Left lobe of liver (tissue), 2 donors: ENCODE results near the gene LRIF1. TPM values are rescaled to one million over a fixed set of nuclear protein-coding genes. Genes with fewer than 3 reads are reported as not detected.
"Not testable (repeated sequence)": the region's sequence is repeated elsewhere in the genome, so short reads cannot be mapped to it uniquely, and the experiment has no call there.

Experiments used
- ATAC-seq: fragments of 200-7000 bp; cut with Tn5 transposase; one replicate; pipeline ENCODE4 v1.9.1; 2020; ENCODE audit warnings: mild to moderate bottlenecking, moderate library complexity
- DNase-seq: peaks from one replicate; pipeline ENCODE4 v3.0.0-alpha.2; 2020; ENCODE audit warnings: low spot score
- total RNA-seq: library from RNA; stranded (reverse); gene quantifications from one replicate; pipeline ENCODE4 v1.2.1, GENCODE V29; 2021
- donor health status: DM: no; HTN: no; CAD: no; lungs with moderate emphysema.
- donor health status: DM: no; HTN: yes; CAD: no.

The LRIF1 gene, protein sequence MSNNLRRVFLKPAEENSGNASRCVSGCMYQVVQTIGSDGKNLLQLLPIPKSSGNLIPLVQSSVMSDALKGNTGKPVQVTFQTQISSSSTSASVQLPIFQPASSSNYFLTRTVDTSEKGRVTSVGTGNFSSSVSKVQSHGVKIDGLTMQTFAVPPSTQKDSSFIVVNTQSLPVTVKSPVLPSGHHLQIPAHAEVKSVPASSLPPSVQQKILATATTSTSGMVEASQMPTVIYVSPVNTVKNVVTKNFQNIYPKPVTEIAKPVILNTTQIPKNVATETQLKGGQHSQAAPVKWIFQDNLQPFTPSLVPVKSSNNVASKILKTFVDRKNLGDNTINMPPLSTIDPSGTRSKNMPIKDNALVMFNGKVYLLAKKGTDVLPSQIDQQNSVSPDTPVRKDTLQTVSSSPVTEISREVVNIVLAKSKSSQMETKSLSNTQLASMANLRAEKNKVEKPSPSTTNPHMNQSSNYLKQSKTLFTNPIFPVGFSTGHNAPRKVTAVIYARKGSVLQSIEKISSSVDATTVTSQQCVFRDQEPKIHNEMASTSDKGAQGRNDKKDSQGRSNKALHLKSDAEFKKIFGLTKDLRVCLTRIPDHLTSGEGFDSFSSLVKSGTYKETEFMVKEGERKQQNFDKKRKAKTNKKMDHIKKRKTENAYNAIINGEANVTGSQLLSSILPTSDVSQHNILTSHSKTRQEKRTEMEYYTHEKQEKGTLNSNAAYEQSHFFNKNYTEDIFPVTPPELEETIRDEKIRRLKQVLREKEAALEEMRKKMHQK
- total RNA-seq, result 4.0 TPM

DNA sequence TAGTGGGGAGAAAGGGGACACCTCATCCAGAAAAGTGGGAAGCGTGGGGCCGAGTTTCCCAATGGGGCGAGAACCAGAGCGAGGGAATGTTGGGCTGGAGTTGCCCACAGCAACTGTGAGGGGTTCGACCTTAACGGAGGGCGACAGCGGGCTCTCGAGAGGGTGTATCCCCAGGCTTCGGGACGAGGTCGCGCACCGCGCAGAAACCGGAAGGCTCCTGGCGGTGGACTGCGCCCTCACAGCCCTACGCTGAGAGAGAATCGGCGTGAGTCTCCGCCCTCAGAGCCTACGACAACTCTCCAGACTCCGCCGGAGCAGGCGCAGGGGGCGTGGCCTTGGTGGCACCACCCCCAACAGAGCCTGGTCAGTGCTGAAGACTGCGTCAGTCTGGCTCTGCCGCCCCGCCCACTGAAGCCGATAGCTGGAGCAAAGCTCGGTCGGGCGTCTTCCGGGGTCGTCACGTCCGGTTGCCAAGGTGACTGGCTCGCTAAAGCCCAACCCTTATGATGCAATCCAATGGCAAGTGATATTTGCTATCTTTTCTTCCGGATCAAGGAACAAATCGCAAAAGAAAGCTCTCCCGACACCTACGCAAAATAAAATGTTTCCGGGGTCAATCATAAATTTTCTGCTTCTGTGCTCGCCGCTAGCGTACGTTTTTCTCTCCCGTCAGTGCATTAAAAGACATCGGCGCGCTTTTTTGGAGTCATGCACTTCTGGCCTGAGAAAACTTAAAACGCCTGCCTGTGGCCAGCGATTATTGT lies at the start of gene LRIF1:
TSS of gene LRIF1 (minus strand) at position 232 of the 764 bp plus-strand sequence. CDS start 234 bp downstream, outside the sequence.
- ATAC-seq, result peak; percentile 98
- DNase-seq, result peak; percentile 100

DNA sequence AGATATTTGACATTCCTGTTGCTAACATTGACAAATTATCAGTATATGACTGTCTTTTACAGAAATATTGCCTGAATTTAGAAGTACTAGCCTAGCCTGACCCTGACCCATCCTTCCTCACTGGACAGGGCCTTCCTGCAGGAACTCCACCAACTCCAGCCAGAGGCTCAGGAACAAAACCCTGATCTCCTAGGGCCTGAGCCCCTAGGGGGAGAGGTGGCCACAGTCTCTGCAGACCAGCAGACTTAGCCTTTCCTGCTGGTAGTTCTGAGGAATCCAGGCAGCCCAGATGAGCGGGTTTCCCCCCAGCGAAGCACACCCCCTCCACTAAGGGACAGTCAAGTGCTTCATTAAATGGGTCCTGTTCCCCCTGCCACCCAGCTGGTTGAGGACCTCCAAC lies 44.3 kb upstream of the LRIF1 start:
- DNase-seq, result no peak
- no peak for ATAC-seq

DNA sequence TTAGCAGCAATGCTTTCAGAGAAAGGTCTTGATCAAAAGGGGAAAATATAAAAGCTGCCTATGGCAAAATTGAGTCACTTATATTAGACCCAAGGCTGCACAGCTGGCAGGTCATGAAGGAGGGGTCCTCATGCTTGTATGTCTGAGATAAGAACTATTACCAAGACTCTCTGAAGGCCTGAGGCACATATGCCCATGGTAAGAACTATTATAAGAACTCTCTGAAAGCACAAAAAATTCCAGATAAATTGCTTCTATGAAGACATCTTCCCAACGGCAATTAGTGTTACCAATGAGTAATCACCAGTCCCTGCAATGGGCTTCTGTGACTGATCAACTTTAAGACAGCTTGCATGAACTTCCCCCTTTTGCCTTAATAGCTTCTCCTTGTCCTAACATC lies 42.8 kb upstream of the LRIF1 start:
- ATAC-seq (no peak), DNase-seq (no peak)

DNA sequence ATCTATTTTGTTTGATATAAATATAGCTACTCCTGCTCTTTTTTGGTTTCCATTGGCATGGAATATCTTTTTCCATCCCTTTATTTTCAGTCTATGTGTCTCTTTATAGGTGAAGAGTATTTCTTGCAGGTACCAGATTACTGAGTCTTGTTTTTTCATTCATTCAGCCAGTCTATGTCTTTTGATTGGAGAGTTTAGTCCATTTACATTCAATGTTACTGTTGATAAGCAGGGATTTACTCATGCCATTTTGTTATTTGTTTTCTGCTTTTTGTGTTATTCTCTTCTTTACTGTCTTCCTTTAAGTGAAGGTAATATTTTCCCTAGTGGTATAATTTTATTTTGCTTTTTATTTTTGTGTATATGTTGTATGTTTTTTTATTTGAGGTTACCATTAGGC lies 35.9 kb upstream of the LRIF1 start:
- ATAC-seq, DNase-seq: not testable (repeated sequence)

DNA sequence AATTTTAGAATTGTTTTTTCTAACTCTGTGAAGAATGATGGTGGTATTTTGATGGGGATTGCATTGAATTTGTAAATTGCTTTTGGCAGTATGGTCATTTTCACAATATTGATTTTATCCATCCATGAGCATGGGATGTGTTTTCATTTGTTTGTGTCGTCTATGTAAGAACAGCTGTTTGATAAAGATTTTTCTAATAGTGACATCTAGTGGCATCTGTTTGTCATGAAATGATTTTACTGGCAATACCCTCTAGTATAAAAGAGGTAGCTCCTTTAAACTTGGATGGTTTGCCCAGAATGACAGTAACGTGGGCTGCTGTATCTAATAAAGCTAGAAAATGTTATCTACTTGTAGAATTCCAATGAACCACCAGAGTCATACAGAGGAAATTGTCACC lies 28.6 kb upstream of the LRIF1 start:
- DNase-seq, result not testable (repeated sequence)
- peak; percentile 64 for ATAC-seq

DNA sequence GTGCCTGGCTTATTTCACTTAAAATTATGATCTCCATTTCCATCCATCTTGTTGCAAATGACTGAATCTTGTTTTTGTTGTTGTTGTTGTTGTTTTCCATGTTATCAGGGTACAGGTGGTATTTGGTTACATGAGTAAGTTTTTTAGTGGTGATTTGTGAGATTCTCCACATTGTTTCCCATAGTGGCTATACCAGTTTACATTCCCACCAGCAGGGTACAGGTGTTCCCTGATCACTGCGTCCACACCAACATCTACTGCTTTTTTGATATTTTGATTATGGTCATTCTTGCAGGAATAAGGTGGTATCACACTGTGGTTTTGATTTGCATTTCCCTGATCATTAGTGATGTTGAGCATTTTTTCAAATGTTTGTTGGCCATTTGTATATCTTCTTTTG lies 27.6 kb upstream of the LRIF1 start:
- DNase-seq, ATAC-seq: not testable (repeated sequence)

DNA sequence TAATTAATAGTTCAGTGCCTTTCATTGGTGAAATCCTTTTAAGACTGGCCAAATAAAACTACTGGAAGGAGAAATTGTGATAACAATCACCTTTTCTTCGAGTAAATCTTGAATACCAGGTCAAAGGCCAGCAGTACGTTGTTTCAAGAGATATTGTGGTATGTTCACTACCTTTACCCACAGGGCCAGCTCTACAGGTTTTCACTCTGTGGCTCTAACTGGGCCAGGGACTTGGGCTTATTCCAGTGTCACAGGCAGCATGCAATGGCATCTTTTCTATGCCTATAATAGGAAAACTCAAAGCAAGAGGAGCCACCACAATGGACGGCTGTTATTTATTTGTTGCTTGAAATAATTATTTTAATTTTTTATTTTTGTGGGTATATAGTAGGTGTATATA lies 26.8 kb upstream of the LRIF1 start:
- ATAC-seq (no peak), DNase-seq (no peak)

DNA sequence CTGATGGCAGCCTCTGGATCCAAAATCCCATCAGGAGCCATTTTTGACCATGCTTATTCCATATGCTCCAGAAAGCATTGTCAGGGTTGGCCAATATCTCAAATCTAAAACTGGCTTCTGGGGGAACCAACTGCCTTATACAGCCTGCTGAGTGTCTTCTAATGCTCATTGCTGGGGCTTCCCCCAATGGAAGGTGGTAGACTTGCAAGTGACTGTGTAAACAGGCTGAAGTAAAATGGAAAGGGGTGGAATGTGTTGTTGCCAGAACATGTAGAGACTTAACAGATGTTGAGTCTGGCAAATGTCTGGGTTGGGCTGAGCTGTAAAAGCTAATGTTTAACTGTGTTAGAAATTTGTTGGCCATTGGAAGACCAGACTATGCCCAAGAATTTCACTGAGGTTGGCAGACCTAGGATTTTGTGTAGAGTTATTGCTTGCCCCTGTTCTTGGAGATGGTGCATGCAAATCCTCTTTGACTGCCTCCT lies 22.7 kb upstream of the LRIF1 start:
- DNase-seq (no peak), ATAC-seq (no peak)

DNA sequence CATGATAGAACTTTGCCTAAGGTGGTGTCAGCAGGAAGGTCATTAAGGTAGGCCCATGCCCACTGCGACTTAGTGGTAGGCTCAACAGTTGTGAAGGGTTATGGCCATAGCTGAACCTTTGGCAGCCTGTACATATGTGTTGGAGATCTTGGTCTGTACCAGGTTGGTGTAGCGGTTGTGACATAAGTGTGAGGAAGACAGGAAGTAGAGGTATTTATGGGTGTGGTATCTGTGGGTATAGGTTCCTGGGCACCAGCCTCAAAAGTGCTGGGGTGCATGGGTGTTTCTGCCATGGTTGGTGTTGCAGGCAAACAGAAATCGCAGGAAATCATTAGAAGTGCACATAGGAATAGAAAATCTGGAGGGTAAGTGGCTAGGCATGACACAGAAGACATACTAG lies 18.6 kb upstream of the LRIF1 start:
- DNase-seq (no peak), ATAC-seq (no peak)

DNA sequence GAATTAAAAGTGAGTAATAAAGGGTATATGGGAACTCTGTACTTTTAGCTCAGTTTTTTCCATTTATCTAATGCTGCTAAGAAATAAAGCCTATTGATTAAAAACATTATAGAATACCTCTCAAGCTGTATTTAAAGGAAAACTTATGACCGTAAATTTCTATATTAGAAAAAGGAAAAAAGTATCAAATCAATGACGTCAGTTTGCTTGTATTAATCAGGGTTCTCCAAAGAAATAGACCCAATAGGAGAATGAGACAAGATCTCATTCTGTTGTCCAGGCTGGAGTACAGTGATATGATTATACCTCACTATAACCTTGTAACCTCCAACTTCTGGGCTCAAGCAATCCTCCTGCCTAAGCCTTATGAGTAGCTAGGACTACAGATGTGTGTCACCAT lies 15.4 kb upstream of the LRIF1 start:
- no peak for DNase-seq
- ATAC-seq, result no peak

DNA sequence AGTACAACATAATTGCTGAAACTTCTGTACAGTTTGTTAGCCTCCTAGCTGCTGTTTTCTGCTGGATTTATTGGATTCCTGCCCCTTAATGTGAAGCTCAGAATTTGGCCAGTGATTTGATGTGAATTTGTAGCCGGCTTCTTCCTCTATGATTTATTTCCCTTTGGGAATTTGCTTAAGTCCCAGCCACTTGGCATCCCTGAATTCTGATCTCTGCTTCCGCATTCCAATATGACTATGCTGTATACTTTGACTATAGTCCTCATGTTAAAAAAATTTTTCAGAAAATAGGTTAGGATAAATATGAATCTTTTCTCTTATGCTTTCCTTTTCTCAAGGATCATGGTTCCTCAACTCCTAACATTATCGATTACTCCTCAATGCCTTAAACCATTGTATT lies 12.4 kb upstream of the LRIF1 start:
- DNase-seq (no peak), ATAC-seq (no peak)

DNA sequence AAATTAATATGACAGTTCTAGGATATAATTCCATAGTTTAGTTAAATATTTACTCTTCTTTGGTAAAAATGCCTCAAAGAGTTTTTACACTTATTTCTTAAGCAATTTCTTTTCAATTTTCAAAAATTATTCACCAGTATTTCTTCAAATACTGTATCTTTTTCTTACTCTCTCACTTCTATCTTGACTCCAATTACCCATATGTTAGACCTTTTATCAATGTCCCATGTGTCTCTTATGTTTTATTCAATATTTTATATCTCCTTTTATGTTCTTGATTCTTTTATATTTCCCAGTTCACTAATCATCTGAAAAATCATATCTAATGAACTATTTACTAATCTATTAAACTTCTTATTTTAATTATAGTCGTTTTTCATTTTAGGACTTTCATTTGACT lies 11.5 kb upstream of the LRIF1 start:
- ATAC-seq (no peak), DNase-seq (no peak)

DNA sequence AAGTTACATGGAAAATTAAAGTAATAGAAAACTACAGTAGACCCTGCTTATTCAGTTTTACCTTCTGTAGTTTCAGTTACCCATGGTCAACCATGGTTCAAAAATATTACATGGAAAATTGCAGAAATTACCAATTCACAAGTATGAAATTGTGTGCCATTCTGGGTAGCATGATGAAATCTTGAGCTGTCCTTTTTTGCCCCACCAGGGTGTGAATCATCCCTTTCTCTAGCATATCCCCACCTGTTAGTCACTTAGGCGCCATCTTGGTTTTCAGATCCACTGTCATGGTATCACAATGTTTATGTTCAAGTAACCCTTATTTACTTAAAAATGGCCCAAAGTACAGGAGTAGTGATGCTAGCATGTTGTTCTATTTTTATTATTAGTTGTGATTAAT lies 3.5 kb upstream of the LRIF1 start:
- no peak for DNase-seq
- no peak for ATAC-seq

DNA sequence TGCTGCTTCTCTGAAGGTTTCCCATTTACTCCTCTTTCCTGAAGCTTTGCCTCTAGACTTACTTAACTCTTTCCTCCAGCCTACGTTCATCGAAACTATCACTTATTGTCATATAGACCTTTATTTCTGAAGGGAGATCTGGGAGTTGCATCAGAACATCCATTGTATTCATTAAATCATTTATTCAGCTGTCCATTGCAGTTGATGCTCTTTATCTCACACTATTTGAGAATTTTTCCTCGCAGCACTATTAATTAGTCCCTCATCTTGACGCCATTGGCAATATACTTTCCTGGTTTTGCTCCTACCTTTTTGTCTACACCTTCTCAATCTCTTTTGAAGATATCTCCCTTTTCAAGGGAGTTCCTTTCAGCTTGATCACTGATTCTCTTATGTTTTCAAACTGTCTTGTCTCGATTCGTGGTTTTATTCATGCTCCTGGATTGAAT lies 757 bp upstream of the LRIF1 start:
- no peak for DNase-seq
- ATAC-seq, result no peak

DNA sequence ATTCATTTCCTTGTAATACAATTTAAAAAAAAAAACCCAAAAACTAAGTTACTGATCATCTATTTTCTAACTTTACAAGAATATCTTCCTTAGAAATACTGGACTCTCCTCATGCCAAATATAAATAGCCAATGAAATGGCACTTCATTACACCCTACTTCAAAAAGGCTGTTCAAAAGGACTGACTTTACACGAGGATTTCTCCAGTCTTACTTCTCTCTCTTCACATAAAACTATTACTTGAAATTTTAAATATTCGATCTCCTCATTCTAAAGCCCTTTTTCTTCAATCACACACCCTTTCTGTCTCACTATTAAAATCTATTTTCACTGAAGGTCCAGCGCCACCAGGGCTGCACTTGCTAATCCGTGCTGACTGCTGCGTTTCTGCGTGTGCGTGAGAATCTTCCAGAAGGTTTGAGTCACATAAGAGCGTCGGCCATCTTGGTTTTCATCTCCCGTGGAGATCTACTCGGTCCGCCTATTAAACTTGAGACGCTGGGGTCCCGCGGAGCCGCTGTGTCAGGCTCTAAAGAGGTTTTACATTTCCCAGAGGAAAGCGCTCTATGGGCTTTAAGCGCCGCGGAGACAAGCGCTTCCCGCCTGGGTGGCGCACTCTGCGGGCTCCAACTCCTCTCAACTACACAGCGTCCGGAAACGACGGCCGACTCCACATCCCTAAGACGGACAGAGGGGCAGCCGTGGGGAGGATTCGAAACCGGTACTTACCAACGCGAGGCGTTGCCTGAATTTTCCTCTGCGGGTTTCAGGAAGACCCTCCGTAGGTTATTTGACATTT lies 631 bp downstream of the LRIF1 start:
- ATAC-seq, result peak; percentile 66
- peak; percentile 63 for DNase-seq

DNA sequence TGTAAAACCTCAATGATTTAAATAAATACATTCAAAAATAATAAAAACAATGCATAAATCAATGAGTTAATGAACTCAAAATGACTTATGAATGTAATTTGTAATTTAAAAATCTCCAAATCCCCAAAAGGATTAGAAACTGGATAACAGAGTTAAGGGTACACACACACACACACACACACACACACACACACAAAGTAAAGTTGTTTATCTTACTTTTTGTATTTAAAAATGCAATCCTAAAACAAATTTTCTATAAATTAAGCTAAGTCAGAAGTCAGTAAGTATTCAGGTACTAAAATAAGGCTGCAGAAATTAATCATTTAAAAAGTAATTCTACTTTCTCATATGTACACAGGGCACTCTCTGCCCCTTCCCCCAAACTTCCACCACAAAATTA lies 1.8 kb downstream of the LRIF1 start:
- ATAC-seq, result no peak
- no peak for DNase-seq

DNA sequence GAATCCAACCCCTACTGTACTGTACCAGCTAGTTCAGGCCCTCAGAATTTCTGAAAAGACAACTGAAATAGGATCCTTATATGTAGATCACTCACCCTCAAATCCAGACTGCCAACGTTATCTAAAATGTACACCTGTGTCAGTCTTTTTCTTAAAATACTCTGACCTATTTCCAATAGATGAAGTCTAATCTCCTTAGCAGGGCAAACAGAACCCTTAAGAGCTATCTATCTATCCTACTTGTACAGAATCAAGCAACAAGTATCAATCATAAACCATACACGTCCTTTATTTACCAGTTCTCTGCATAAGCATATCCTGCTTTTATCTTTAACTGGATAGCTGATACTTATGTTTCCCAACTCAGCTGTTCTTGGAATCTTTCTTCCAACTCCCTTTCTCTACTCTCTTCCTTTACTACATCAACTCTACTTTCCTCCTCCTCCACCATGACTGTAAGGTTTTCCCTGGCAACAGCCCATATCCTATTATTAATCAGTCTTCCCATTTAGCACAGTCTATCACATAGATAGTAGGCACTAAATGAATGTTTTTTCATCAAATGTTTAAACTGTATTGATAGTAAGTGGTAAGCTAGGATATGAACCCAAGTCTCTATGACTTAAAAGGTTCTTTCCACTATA lies 2.8 kb downstream of the LRIF1 start:
- DNase-seq (no peak), ATAC-seq (no peak)

DNA sequence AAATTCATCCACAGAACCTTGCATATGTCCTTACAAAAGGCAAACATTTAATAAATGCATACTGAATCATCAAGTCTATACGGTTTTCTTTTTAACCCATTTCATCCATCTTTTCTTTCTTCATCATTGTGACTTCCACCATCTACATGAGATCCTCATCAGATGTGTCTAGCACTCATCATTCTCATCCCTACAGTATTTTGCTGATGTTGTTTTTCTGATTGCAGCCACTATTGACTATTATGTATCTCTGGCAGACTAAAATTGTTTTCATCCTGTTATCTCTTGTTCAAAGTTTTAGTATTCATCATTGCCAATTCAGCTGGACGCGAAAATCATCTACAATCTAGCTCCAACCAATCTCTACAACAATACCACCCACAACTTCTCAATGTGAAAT lies 5.9 kb downstream of the LRIF1 start:
- ATAC-seq (no peak), DNase-seq (no peak)

DNA sequence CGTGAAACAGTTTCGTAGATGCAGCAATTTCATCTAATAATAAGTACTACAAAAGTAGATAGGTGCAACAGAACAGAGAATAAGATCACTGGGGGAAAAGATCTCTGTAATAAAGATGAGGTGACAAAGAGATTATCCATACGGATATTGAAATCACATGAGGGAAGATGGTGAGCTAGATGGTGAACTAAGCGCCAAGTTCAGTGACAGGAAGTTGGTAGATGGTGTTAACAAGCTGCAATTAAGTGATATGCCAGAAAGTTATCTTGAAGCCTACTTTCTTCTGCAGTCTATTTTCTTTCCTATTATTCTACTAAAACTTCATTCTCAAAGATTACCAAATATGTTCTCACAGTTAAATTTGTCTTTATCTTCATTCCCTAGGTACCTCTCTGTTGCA lies 7.1 kb downstream of the LRIF1 start:
- DNase-seq, result no peak
- no peak for ATAC-seq

DNA sequence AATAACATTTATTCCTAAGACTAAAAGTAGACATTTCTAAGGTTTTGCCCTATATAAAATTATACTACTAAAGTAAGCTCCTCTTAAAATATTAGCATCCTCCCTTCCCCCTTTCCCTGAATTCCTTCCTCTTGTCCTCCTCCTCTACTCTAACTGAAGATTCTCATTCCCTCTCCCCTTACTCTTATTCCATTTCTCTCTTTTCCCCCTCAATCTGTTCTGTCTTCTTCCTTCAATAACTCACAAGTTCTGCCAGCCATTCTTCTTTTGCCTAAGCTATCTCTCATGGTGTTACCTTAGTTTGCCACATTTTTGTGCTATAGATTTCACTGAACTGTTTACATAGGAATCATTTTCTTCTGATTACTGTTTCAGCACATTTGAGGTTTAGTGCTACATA lies 10.7 kb downstream of the LRIF1 start:
- DNase-seq, result no peak

More for the DNA sequence above, 10.7 kb downstream of the LRIF1 start:
- ATAC-seq, result no peak
